ENCODE data around the gene ARHGAP42.

- TF ChIP-seq, protein P1, sequence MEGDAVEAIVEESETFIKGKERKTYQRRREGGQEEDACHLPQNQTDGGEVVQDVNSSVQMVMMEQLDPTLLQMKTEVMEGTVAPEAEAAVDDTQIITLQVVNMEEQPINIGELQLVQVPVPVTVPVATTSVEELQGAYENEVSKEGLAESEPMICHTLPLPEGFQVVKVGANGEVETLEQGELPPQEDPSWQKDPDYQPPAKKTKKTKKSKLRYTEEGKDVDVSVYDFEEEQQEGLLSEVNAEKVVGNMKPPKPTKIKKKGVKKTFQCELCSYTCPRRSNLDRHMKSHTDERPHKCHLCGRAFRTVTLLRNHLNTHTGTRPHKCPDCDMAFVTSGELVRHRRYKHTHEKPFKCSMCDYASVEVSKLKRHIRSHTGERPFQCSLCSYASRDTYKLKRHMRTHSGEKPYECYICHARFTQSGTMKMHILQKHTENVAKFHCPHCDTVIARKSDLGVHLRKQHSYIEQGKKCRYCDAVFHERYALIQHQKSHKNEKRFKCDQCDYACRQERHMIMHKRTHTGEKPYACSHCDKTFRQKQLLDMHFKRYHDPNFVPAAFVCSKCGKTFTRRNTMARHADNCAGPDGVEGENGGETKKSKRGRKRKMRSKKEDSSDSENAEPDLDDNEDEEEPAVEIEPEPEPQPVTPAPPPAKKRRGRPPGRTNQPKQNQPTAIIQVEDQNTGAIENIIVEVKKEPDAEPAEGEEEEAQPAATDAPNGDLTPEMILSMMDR (IDR thresholded peaks at IDR 0.05): no peak
- TF ChIP-seq, protein P2, sequence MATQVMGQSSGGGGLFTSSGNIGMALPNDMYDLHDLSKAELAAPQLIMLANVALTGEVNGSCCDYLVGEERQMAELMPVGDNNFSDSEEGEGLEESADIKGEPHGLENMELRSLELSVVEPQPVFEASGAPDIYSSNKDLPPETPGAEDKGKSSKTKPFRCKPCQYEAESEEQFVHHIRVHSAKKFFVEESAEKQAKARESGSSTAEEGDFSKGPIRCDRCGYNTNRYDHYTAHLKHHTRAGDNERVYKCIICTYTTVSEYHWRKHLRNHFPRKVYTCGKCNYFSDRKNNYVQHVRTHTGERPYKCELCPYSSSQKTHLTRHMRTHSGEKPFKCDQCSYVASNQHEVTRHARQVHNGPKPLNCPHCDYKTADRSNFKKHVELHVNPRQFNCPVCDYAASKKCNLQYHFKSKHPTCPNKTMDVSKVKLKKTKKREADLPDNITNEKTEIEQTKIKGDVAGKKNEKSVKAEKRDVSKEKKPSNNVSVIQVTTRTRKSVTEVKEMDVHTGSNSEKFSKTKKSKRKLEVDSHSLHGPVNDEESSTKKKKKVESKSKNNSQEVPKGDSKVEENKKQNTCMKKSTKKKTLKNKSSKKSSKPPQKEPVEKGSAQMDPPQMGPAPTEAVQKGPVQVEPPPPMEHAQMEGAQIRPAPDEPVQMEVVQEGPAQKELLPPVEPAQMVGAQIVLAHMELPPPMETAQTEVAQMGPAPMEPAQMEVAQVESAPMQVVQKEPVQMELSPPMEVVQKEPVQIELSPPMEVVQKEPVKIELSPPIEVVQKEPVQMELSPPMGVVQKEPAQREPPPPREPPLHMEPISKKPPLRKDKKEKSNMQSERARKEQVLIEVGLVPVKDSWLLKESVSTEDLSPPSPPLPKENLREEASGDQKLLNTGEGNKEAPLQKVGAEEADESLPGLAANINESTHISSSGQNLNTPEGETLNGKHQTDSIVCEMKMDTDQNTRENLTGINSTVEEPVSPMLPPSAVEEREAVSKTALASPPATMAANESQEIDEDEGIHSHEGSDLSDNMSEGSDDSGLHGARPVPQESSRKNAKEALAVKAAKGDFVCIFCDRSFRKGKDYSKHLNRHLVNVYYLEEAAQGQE (IDR thresholded peaks at IDR 0.05; ENCODE audit: insufficient read depth in 1 of 2, low read depth in 2 of 2, low read length in 1 of 2): no peak
- TF ChIP-seq SIN3A (IDR thresholded peaks at IDR 0.05; ENCODE audit: borderline replicate concordance, insufficient read depth, low read depth, low read length) (no peak), POLR2AphosphoS5 (IDR thresholded peaks at IDR 0.05; ENCODE audit: low read depth, low read length) (no peak)
These were observed 189.9 kb downstream of the ARHGAP42 start for GRCh38 chr11:100876815-100877520.

Measured in Panc1 (cell line).